Mucosa of rectum (tissue), 2 donors: ENCODE data around the gene FXYD5.
"Not testable (repeated sequence)": the region's sequence is repeated elsewhere in the genome, so short reads cannot be mapped to it uniquely, and the experiment has no call there.

Experiments used
- H3K27ac ChIP-seq, 2 donors: one replicate each; pipeline ENCODE4 v1.7.0; 2013; ENCODE audit warnings: inconsistent platforms in 2 of 2, low read depth in 2 of 2, low read length in 2 of 2
- H3K27me3 ChIP-seq, 2 donors: one replicate each; pipeline ENCODE4 v1.7.0; 2013; ENCODE audit warnings: low read length in 2 of 2; ENCODE audit not compliant: control insufficient read depth in 2 of 2, insufficient read depth in 2 of 2
- H3K36me3 ChIP-seq, 2 donors: one replicate each; pipeline ENCODE4 v1.7.0; 2013; ENCODE audit warnings: low read length in 2 of 2; ENCODE audit not compliant: control insufficient read depth in 2 of 2, insufficient read depth in 2 of 2
- H3K4me1 ChIP-seq, 2 donors: one replicate each; pipeline ENCODE4 v1.7.0; 2013; ENCODE audit warnings: low read length in 2 of 2, mild to moderate bottlenecking in 1 of 2; ENCODE audit not compliant: control insufficient read depth in 2 of 2, insufficient read depth in 2 of 2
- H3K4me3 ChIP-seq, 2 donors: one replicate each; pipeline ENCODE4 v1.7.0; 2013; ENCODE audit warnings: low read length in 2 of 2
- H3K9ac ChIP-seq, 2 donors: one replicate each; pipeline ENCODE4 v1.7.0; 2013; ENCODE audit warnings: low read length in 2 of 2, low read depth in 1 of 2, mild to moderate bottlenecking in 1 of 2
- H3K9me3 ChIP-seq, 2 donors: one replicate each; pipeline ENCODE4 v1.7.0; 2013; ENCODE audit warnings: low read length in 2 of 2; ENCODE audit not compliant: control insufficient read depth in 2 of 2
- donor health status: healthy.
- donor health status: Normal muscosa, but diverticular disease.

FXYD5 gene

GRCh38 chr19:35177377-35178274 is 23.1 kb downstream of the FXYD5 start:
- peaks cover 0 to 3% of the 10 kb centered on the region in 2 donors for H3K27me3 ChIP-seq
- H3K9me3 ChIP-seq, result no peaks in the 10 kb centered on the region
- no peak overlapping the region for H3K9ac ChIP-seq
- H3K4me3 ChIP-seq, result no peak overlapping the region
- H3K4me1 ChIP-seq, result no peaks in the 10 kb centered on the region
- no peak overlapping the region for H3K27ac ChIP-seq
- H3K36me3 ChIP-seq, result no peaks in the 10 kb centered on the region

DNA sequence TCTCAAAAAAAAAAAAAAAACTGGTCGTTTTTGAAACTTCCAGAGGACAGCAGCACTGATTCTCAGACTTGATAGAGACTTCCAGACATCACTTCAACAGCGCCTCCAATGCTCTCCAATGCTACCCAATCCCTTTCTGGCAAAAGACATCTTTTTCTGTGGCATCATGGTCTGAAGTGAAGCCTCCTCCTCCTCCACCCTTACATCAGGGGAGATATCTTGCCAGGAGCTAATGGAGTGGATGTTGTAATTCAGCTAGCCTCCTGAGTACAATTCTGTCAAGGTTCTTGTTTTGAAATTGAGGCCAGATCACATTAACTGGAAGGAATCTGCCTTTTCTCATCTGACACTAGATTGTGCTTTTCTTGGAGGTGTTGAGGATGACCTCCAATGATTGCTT is 24.2 kb downstream of the FXYD5 start:
- no peaks in the 10 kb centered on the region for H3K9me3 ChIP-seq

DNA sequence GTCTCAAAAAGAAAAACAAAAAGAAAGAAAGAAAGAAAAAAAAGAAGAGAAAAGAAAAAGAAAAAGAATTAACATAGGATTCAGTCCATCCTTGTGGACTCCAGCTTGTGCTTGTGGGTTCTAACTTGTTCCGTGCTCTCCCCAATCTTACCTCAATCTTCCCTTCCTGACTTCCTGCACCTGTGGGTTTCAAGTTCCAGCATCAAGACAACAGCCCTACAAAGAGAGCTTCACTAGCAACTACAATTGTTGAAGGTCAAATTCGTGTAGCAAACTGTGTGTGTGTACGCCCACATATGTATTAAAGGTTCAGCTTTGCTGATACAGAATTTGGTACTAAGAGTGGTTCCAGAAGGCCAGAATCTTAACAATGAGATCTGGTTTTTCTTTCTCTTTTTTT is 25.3 kb downstream of the FXYD5 start:
- Histone ChIP-seq H3K4me1 (no peaks in the 10 kb centered on the region), H3K9ac (no peak overlapping the region), H3K9me3 (no peaks in the 10 kb centered on the region), H3K27ac (no peak overlapping the region), H3K27me3 (peaks cover 0 to 3% of the 10 kb centered on the region in 2 donors), H3K4me3 (no peak overlapping the region), H3K36me3 (no peaks in the 10 kb centered on the region)

More for the DNA sequence above, 24.2 kb downstream of the FXYD5 start:
- Histone ChIP-seq H3K4me3 (no peak overlapping the region), H3K36me3 (no peaks in the 10 kb centered on the region), H3K27me3 (peaks cover 0 to 3% of the 10 kb centered on the region in 2 donors), H3K4me1 (no peaks in the 10 kb centered on the region), H3K27ac (no peak overlapping the region), H3K9ac (no peak overlapping the region)

GRCh38 chr19:35181387-35181786 is 26.9 kb downstream of the FXYD5 start:
- H3K27me3 ChIP-seq, result peaks cover 0 to 3% of the 10 kb centered on the region in 2 donors

DNA sequence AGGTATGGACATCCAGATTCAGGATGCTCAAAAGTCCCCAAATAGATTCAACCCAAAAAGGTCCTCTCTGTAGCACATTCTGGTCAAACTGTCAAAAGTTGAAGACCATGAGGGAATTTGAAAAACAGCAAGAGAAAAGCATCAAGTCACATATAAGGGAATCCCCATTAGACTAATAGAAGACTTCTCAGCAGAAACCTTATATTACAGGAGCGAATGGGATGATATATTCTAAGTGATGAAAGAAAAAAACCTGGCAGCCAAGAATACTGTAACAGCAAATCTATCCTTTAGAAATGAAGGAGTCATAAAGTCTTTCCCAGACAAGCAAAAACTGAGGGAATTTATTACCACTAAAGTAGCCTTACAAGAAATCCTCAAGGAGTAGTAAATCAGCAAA is 29.7 kb downstream of the FXYD5 start:
- Histone ChIP-seq H3K9ac (no peak overlapping the region), H3K9me3 (no peaks in the 10 kb centered on the region), H3K27ac (no peak overlapping the region), H3K4me1 (no peaks in the 10 kb centered on the region), H3K36me3 (no peaks in the 10 kb centered on the region), H3K27me3 (peaks cover 0 to under 1% of the 10 kb centered on the region in 2 donors), H3K4me3 (no peak overlapping the region)

More at GRCh38 chr19:35181387-35181786, 26.9 kb downstream of the FXYD5 start:
- no peak overlapping the region for H3K4me3 ChIP-seq
- H3K4me1 ChIP-seq, result no peaks in the 10 kb centered on the region
- no peaks in the 10 kb centered on the region for H3K9me3 ChIP-seq
- H3K27ac ChIP-seq, result no peak overlapping the region
- H3K9ac ChIP-seq, result no peak overlapping the region
- no peaks in the 10 kb centered on the region for H3K36me3 ChIP-seq

DNA sequence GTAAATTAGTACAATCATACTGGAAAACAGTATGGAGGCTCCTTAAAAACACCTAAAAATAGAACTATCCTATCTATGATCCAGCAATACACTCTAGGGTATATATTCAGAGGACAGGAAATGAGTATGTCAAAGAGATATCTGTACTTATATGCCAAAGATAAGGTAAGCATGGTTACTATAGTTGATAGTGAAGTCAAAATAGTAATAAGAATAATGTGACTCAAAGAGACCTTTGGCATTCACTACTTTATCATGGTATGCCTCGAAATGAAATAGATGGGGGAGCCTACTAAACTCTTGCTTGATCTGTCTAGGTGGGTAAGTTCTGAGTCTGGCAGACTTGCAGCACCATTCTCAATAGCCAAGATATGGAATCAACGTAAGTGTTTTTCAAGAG is 30.3 kb downstream of the FXYD5 start:
- H3K27me3 ChIP-seq, result no peaks in the 10 kb centered on the region
- H3K9ac ChIP-seq, result no peak overlapping the region
- no peak overlapping the region for H3K4me3 ChIP-seq
- H3K4me1 ChIP-seq, result no peaks in the 10 kb centered on the region
- no peaks in the 10 kb centered on the region for H3K9me3 ChIP-seq
- H3K27ac ChIP-seq, result no peak overlapping the region
- no peaks in the 10 kb centered on the region for H3K36me3 ChIP-seq

GRCh38 chr19:35194012-35194984 is 39.8 kb downstream of the FXYD5 start:
- Histone ChIP-seq H3K27ac (no peak overlapping the region), H3K36me3 (no peaks in the 10 kb centered on the region), H3K27me3 (no peaks in the 10 kb centered on the region), H3K9me3 (no peaks in the 10 kb centered on the region), H3K4me3 (no peak overlapping the region), H3K9ac (no peak overlapping the region), H3K4me1 (no peaks in the 10 kb centered on the region)

DNA sequence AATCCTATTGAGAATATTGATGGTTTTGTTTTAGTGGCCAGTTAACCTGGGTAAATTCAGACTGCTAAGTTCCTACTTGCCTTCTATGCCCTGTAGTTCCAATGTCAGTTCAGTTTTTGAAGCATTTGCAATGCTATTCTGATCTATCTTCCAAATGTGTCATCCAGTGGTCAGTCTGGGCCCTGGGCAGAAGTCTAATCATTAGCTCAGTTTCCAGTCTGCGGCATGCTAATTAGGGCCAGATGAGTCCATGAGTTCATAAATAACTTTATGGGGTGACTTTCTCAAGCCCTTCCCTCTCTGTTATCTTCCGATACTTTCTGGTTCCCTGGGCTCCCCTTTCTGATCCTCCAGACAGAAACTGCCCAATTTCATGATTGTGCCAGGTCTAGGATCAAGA is 41.3 kb downstream of the FXYD5 start:
- Histone ChIP-seq H3K4me3 (no peak overlapping the region), H3K27me3 (no peaks in the 10 kb centered on the region), H3K27ac (no peak overlapping the region), H3K36me3 (no peaks in the 10 kb centered on the region), H3K4me1 (no peaks in the 10 kb centered on the region), H3K9me3 (no peaks in the 10 kb centered on the region), H3K9ac (no peak overlapping the region)

DNA sequence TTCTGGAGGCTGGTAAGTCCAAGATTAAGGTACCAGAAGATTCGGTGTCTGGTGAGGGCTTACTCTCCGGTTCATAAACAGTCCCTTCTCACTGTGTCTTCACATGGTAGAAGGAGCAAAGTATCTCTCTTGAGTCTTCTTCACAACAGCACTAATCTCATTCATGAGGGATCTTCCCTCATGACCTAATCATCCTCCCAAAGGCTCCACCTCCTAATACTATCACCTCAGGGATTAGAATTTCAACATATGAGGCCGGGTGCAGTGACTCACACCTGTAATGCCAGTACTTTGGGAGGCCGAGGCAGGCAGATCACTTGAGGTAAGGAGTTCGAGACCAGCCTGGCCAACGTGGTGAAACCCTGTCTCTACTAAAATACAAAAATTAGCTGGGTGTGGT is 42.3 kb downstream of the FXYD5 start:
- not testable (repeated sequence) for H3K27ac ChIP-seq, H3K4me1 ChIP-seq, H3K9me3 ChIP-seq, H3K9ac ChIP-seq, H3K4me3 ChIP-seq, H3K36me3 ChIP-seq, H3K27me3 ChIP-seq

DNA sequence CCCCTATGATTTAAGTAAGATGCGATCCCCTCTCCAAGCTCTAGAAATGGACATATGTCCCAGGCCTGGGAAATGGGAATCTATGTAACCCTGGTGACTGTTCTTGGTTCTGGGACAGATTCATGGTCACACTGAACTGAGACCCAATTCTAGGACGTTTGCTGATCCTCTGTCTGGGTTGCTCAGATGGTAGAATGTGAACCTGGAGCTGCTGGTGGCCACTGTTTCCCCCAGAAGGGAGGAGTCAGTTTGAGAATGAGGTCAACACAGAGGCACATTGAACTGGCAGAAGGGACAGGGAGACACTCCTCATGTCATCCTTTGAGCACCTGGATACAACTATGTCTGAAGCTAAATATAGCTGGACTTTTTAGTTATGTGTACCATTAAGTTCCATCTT is 44.9 kb downstream of the FXYD5 start:
- Histone ChIP-seq H3K9ac (no peak overlapping the region), H3K36me3 (no peaks in the 10 kb centered on the region), H3K27ac (no peak overlapping the region), H3K27me3 (no peaks in the 10 kb centered on the region), H3K9me3 (no peaks in the 10 kb centered on the region), H3K4me3 (no peak overlapping the region), H3K4me1 (no peaks in the 10 kb centered on the region)
